Measurements from ENCODE around the gene HAGH. TPM values are rescaled to one million over a fixed set of nuclear protein-coding genes. Genes with fewer than 3 reads are reported as not detected.

Gene HAGH
- total RNA-seq, 2 experiments from 2014 or later: 44.1 to 44.2 TPM

DNA sequence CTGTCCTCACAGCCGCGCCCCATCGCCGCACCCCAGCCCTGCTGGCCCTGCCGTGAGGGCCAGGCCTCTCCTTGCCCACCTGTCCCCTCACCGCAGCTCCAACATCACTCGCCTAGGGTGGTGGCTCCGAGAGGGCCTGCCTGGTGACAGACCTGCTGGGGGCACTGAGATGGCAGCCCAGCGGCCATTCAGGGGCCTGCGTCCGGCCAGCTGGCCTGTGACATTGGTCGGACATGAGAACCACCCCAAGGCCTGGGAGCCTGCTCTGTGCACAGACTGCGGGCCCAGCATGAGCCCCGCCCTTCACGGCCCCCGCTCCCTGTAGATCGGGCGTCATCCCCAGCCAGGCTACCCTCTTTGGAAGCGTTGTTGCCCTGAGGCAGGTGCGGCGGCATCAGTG is 67.1 kb downstream of the HAGH start:
- Mint-ChIP-seq H3K4me3 (no peak overlapping the region), H3K4me1 (peaks cover 17% of the 10 kb centered on the region), H3K27me3 (no peaks in the 10 kb centered on the region), H3K36me3 (peaks cover 4% of the 10 kb centered on the region), H3K9me3 (ENCODE audit: low read depth) (no peaks in the 10 kb centered on the region), H3K27ac (no peak overlapping the region)
- DNase-seq: no peak
- ATAC-seq: no peak
- CTCF ChIA-PET: no interaction called here

DNA sequence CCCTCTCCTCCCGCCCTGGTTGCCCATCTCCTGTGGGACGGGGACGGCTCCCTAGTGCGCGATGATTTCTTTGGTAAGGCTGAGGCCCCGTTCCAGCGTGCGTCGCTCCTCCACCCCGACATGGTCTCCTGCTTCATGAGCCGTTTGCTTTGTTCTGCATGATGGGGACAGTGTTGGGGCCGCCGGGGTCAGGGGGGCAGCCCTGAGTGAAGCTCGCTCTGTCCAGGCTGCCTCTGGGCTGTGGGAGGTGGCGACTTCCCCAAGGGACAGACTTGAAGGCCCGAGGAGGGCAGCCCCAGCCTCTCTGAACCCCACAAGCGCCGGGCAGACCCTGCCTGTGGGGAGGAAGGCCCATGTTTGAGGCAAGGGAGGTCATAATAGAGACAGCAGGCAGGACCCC is 67.7 kb downstream of the HAGH start:
- peaks cover 17% of the 10 kb centered on the region for H3K4me1 Mint-ChIP-seq
- ATAC-seq: no peak
- no peak for DNase-seq
- H3K4me3 Mint-ChIP-seq: no peak overlapping the region
- CTCF ChIA-PET: no interaction called here
- H3K36me3 Mint-ChIP-seq: peaks cover 4% of the 10 kb centered on the region
- no peak overlapping the region for H3K27ac Mint-ChIP-seq
- no peaks in the 10 kb centered on the region for H3K9me3 Mint-ChIP-seq (ENCODE audit: low read depth)
- no peaks in the 10 kb centered on the region for H3K27me3 Mint-ChIP-seq

DNA sequence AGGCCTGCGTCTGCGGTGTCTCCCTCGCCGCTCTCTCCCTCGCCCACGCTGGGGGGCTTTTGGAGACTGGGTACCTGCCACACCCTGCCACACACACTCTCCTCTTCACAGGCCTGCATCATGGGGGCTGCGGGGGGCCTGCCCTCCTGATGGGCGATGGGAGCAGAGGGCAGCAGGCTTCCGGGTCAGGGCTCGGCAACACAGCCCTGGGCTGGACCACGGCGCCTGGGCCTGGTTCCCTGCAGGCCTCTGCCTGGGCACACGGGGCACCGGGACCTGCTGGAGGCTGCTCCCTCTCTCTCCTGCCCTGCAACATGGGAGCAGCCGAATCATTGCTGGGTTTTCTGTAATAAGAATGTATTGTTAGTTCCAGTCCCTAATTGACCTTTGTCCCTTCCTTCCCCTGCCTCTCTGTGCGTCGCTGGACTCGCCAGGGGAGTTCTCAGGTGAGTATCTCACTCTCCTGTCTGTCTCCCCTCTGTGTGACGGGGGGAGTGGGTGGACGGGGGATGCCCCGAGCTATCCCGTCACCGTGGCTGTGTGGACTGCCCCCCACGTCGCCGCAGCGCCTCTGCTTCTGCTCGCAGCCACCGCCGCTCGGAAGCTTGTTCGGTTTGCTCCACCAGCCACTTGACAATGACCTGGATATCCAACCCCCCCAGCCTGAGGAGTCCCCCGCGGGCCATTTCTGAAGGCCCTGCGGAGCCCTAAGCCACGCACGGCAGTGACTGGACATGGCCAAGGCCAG is 68.7 kb downstream of the HAGH start:
- H3K4me1 Mint-ChIP-seq: peaks cover 17% of the 10 kb centered on the region
- H3K27ac Mint-ChIP-seq: peak overlapping the region; percentile 61
- ATAC-seq: no peak
- no peaks in the 10 kb centered on the region for H3K27me3 Mint-ChIP-seq
- DNase-seq: no peak
- H3K4me3 Mint-ChIP-seq: no peak overlapping the region
- peaks cover 5% of the 10 kb centered on the region for H3K36me3 Mint-ChIP-seq
- no peaks in the 10 kb centered on the region for H3K9me3 Mint-ChIP-seq (ENCODE audit: low read depth)
- CTCF ChIA-PET: interaction anchor here (1.0 to 1.4 kb wide), 2 partner anchors 50 to 52 kb away, joined by 3 read pairs; partner anchors contain the start of gene MAPK8IP3

Other genes starting within 250 kb of the HAGH start
- gene IFT140, start 214.8 kb downstream of the HAGH start, total RNA-seq: 1 to 10 TPM; 6.3 to 8.3 TPM
- 10 to 100 TPM; 26.8 to 31.1 TPM for gene CRAMP1, start 214.5 kb downstream of the HAGH start, total RNA-seq
- gene JPT2, start 148.5 kb downstream of the HAGH start, total RNA-seq: 10 to 100 TPM; 55.0 to 62.4 TPM
- gene MAPK8IP3, start 120.6 kb downstream of the HAGH start, total RNA-seq: 100 to 1,000 TPM in 1 of 2 experiments, 10 to 100 TPM in 1; 78.9 to 101 TPM
- gene NME3, start 55.3 kb downstream of the HAGH start, total RNA-seq: 10 to 100 TPM; 46.0 to 50.4 TPM
- 10 to 100 TPM; 22.3 to 34.6 TPM for gene EME2, start 54.0 kb downstream of the HAGH start, total RNA-seq
- gene MRPS34, start 53.7 kb downstream of the HAGH start, total RNA-seq: 100 to 1,000 TPM; 134 to 154 TPM
- gene SPSB3, start 44.3 kb downstream of the HAGH start, total RNA-seq: 10 to 100 TPM; 35.7 to 36.5 TPM
- gene NUBP2, start 43.9 kb downstream of the HAGH start, total RNA-seq: 10 to 100 TPM; 52.5 to 64.0 TPM
- gene IGFALS, start 33.1 kb downstream of the HAGH start, total RNA-seq: not detected
- 10 to 100 TPM; 11.3 to 12.9 TPM for gene FAHD1, start 381 bp upstream of the HAGH start, total RNA-seq
- not detected for gene MEIOB, start 45.3 kb upstream of the HAGH start, total RNA-seq
- gene HS3ST6, start 91.6 kb upstream of the HAGH start, total RNA-seq: not detected
- gene MSRB1, start 116.4 kb upstream of the HAGH start, total RNA-seq: 10 to 100 TPM; 14.5 to 19.8 TPM
- under 1 TPM in 1 of 2 experiments, not detected in 1; 0.42 TPM for gene RPL3L, start 127.9 kb upstream of the HAGH start, total RNA-seq
- 100 to 1,000 TPM; 148 to 158 TPM for gene NDUFB10, start 132.7 kb upstream of the HAGH start, total RNA-seq
- gene RPS2, start 138.0 kb upstream of the HAGH start, total RNA-seq: 1,000 to 10,000 TPM; 2,823 to 3,048 TPM
- not detected for gene RNF151, start 140.0 kb upstream of the HAGH start, total RNA-seq
- gene TBL3, start 145.2 kb upstream of the HAGH start, total RNA-seq: 10 to 100 TPM; 41.9 to 42.3 TPM
- under 1 TPM in 1 of 2 experiments, not detected in 1; 0.26 TPM for gene NOXO1, start 154.6 kb upstream of the HAGH start, total RNA-seq
- 10 to 100 TPM; 33.5 to 40.9 TPM for gene GFER, start 157.4 kb upstream of the HAGH start, total RNA-seq
- 10 to 100 TPM in 1 of 2 experiments, 1 to 10 TPM in 1; 6.4 to 17.6 TPM for gene SYNGR3, start 163.1 kb upstream of the HAGH start, total RNA-seq
- gene ZNF598, start 183.0 kb upstream of the HAGH start, total RNA-seq: 10 to 100 TPM; 76.2 to 94.5 TPM
- 1 to 10 TPM; 1.1 to 6.3 TPM for gene NPW, start 193.0 kb upstream of the HAGH start, total RNA-seq
- gene NHERF2, start 200.1 kb upstream of the HAGH start, total RNA-seq: 1 to 10 TPM; 1.3 to 2.2 TPM
- 10 to 100 TPM; 34.3 to 37.5 TPM for gene NTHL1, start 221.0 kb upstream of the HAGH start, total RNA-seq
- 100 to 1,000 TPM; 101 to 115 TPM for gene TSC2, start 221.2 kb upstream of the HAGH start, total RNA-seq